GM21737 (cell line): ENCODE measurements around the gene LRTM2.

Experiments
- ATAC-seq: cut with Tn5 transposase; IDR thresholded peaks from one replicate; pipeline ENCODE4 v1.9.1; 2021; ENCODE audit warnings: mild to moderate bottlenecking, moderate library complexity; ENCODE audit not compliant: unreplicated experiment

The LRTM2 gene

DNA sequence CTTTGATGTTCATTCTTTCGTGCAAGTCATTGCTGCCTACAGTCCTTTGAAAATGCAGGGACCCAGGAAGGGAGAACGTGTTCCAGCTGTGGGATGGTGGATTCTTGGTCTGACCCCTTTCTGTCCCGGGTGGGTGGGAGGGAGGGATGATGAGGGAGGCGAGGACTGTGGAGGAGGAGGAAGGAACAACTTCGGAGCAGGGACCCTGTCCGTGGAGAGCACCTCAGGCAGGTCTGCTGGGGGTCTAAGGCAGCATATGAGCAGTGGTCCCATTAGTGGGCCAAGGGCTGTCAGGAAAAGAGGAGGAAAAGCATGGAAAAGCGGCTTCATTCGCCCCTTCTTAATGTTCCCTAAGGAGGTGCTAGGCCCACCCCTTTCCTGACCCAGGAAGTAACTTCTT lies 62.0 kb downstream of the LRTM2 start:
- no peak for ATAC-seq

DNA sequence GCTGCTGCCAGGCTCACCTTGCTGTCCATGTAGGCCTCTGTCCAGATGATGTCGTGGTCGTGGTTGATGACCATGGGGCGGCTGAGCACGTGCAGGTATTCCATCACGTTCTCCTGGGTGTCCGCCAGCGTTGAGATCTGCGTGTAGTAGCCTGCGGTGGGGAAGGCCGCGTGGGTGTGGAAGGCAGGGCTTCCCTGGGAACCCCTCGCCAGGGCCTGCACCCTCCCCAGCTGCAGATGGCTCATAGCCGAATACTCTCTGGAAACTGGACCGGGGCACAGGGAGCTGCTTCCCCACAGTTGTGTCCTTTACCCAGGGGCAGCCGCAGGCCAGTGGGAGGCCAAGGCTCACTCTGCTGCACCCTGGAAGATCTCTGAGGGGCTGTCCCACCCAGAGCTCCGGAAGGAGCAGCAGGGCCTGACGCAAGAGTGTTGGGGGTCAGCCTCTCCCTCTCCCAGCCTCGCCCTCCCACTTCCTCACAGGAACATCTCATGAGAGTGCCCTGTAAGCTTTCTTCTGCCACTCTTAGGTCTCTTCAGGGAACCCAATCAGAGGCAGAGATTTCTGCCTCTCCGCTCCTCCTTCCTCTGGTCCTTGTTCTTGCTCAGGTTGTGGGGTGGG lies 62.6 kb downstream of the LRTM2 start:
- no peak for ATAC-seq

- ATAC-seq: no peak
Observed at GRCh38 chr12:1883513-1883912, 63.1 kb downstream of the LRTM2 start.

DNA sequence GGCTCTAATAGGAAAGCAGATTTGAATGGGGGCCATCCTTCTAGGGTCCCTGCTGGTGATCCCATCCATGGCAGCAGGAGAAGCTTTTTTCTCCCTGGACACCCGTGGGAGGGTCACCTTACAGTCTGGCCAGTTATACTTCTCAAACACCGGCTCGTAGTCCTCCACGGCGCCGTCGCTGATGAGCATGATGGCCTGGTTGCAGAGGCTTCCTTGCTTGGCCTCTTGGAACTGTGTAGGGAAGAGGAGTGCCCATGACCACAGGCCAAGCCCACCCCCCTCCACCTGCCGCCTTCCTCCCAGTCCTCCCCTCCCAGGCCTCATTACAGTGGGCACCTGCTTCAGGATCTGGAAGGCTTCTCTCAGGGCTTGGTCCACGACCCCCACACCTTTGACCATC lies 64.3 kb downstream of the LRTM2 start:
- no peak for ATAC-seq

DNA sequence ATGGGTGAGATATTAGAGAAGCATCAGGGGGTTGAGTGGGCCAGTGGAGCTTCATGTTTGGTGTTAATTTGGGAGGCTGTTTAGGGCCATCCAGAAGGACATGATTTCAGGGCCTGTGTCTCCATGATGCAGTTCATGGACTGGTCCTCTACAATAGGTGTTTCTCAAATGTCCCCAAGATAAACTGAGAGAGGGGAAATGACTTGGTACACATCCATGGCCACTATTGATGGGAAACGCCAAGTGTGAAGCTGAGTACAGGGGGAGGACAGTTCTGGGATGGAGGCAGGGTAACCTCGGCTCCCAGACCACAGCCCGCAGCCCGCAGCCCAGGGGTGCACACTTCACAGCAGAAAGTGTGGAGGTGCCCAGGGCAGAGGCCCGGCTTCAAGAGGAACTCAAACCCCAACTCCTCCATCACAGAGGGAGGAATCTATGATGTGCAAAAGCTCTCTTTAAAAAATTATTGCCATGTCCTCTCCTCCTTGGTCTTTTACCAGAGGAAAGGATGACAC lies 64.8 kb downstream of the LRTM2 start:
- ATAC-seq: no peak

DNA sequence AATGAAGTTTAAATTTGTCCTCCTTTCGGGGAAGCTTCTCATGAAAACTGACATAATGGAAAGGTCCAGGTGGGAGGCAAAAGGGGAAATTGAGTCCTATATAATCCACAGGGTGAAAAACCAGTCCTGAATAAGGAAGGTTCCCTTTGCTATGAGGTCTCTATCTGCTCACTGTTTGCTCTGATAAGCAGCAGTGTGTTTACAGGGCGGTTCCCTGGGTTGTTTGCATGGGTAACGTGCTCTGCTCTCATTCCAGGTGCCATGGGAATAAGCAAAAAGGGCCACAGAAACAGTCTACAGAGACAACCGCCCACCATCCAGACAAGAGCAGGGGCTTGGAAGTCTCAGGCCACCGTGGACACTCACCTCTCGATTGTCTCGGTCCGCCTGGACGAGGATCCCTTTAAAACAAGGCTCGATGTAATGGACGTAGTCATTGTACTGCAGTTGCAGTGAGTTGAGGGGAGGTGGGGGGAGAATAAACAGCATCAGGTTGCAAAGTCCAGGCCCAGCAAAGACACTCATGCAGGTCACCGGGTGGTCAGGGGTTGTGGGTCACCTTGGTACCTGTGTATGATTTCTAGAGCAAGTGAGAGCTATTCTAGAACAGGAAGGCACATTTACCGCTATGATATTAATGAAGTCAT lies 65.4 kb downstream of the LRTM2 start:
- ATAC-seq: no peak
